Right lobe of liver (tissue), 6 donors: Measurements from ENCODE around the gene CHKA. TPM values are rescaled to one million over a fixed set of nuclear protein-coding genes. Genes with fewer than 3 reads are reported as not detected.

Experiments used
- ATAC-seq, 4 donors: fragments of 200-7000 bp; cut with Tn5 transposase; one replicate each; pipeline ENCODE4 v1.9.1; 2020; ENCODE audit warnings: mild to moderate bottlenecking in 4 of 4, moderate library complexity in 4 of 4
- DNase-seq, 3 donors: peaks; one replicate each; pipeline ENCODE4 v3.0.0-alpha.2; 2020
- H3K27ac ChIP-seq, 3 donors: fragments of 200-600 bp; one replicate each; pipeline ENCODE4 v1.8.0; 2022
- H3K27me3 ChIP-seq, 2 donors: fragments of 200-600 bp; one replicate each; pipeline ENCODE4 v1.8.0; 2022
- H3K36me3 ChIP-seq, 4 donors: fragments of 200-600 bp; sonication (generic) in 1 of 4; one replicate each; pipeline versions ENCODE4 v1.5.1 to v1.8.0; 2017 to 2022; ENCODE audit warnings: control low read depth in 1 of 4
- H3K4me1 ChIP-seq, 4 donors: fragments of 200-600 bp; sonication (generic) in 1 of 4; one replicate each; pipeline versions ENCODE4 v1.5.1 to v1.8.0; 2017 to 2022; ENCODE audit warnings: control low read depth in 1 of 4
- H3K4me3 ChIP-seq, 3 donors: fragments of 200-600 bp; one replicate each; pipeline ENCODE4 v1.8.0; 2022
- H3K9me3 ChIP-seq, 4 donors: fragments of 200-600 bp; sonication (generic) in 1 of 4; one replicate each; pipeline versions ENCODE4 v1.5.1 to v1.8.0; 2017 to 2022; ENCODE audit warnings: control low read depth in 1 of 4
- CTCF ChIP-seq, 4 donors: fragments of 200-600 bp in 3 of 4; fragments of 450-650 bp in 1 of 4; IDR thresholded peaks; one replicate each; pipeline versions ENCODE4 v1.5.1 to v1.8.0; 2016 to 2022; ENCODE audit warnings: antibody characterized with exemption in 4 of 4, mild to moderate bottlenecking in 2 of 4
- POLR2A ChIP-seq: fragments of 450-650 bp; IDR thresholded peaks from one replicate; pipeline ENCODE4 v1.6.1; 2017; ENCODE audit warnings: antibody characterized with exemption, mild to moderate bottlenecking
- WGBS: methylation state at CpG from one replicate; pipeline ENCODE4 v1.1.6; 2018; ENCODE audit warnings: low coverage, low lambda C conversion rate; ENCODE audit not compliant: insufficient coverage; ENCODE audit errors: missing lambda C conversion rate; 5-methylcytosine and 5-hydroxymethylcytosine counted together
- intact Hi-C, 2 donors: fragments of 100-400 bp; cut with DNase I; formaldehyde crosslinking; loops; one replicate each; pipeline versions ENCODE4 v1.11.2 to v1.14.1; 2022
- total RNA-seq, 6 experiments: library from RNA; depleted of rRNA in 2 of 6; stranded (reverse); fragments of >200 nt in 2 of 6; fragmentation: NEBNext Ultra II Directional in 3 of 6; extraction: Animal tissue kit (Norgen Biotek cat#: 25700) in 3 of 6; gene quantifications; one replicate each; pipeline versions ENCODE4 v1.1.0 to v1.2.4, GENCODE V29; 2016 to 2023
- donor health status: DM: no; HTN: yes; CAD: no.
- donor health status: DM: no; HTN: no; CAD: no.
- donor health status: DM: no; HTN: no; CAD: no.
- donor health status: DM: no; HTN: yes; CAD: no.
- donor health status: DM: no; HTN: yes; CAD: no.

CHKA gene
- total RNA-seq, 6 experiments from 2014 or later = 15.1 to 35.8 (median 28.5) TPM

- Histone ChIP-seq H3K27ac (peak overlapping the region; percentile 57 to 79 (median 78)), H3K36me3 (no peaks in the 10 kb centered on the region), H3K4me1 (peaks cover 0 to 35% (median 15%) of the 10 kb centered on the region in 4 donors), H3K27me3 (no peaks in the 10 kb centered on the region), H3K4me3 (peak overlapping the region; percentile 42 to 57 (median 50)), H3K9me3 (no peaks in the 10 kb centered on the region)
- DNase-seq (peak; percentile 69 to 87 (median 83)), ATAC-seq (peak; percentile 75 to 89 (median 82))
- no peak for TF ChIP-seq CTCF (IDR thresholded peaks at IDR 0.05)
- no peak for TF ChIP-seq POLR2A
- 10% methylated on average over 17 of the region's 48 CpGs for WGBS
- intact Hi-C loops = no loop called here
Measured at GRCh38 chr11:68127714-68128681, 6.8 kb upstream of the CHKA start.

GRCh38 chr11:68125164-68125563, 4.0 kb upstream of the CHKA start:
- TF ChIP-seq CTCF (IDR thresholded peaks at IDR 0.05) (no peak), POLR2A (no peak)
- Histone ChIP-seq H3K27me3 (no peaks in the 10 kb centered on the region), H3K36me3 (no peaks in the 10 kb centered on the region), H3K4me1 (peaks cover 0 to 45% (median 24%) of the 10 kb centered on the region in 4 donors), H3K4me3 (no peak overlapping the region), H3K27ac (no peak overlapping the region), H3K9me3 (no peaks in the 10 kb centered on the region)
- WGBS = no CpG with 5 or more reads among the region's 4 CpGs
- DNase-seq (no peak), ATAC-seq (no peak)
- intact Hi-C loops = no loop called here

GRCh38 chr11:68122936-68123539, 1.9 kb upstream of the CHKA start:
- intact Hi-C loops = no loop called here
- H3K36me3 ChIP-seq = no peaks in the 10 kb centered on the region
- no peak for TF ChIP-seq CTCF (IDR thresholded peaks at IDR 0.05)
- TF ChIP-seq POLR2A = peak; percentile 24
- WGBS = 47% methylated on average over 6 of the region's 9 CpGs
- peak overlapping the region in 1 of 3 donors; percentile 10 for H3K4me3 ChIP-seq
- H3K9me3 ChIP-seq = no peaks in the 10 kb centered on the region
- peaks cover 0 to 50% (median 28%) of the 10 kb centered on the region in 4 donors for H3K4me1 ChIP-seq
- H3K27ac ChIP-seq = peak overlapping the region; percentile 44 to 100 (median 98)
- H3K27me3 ChIP-seq = no peaks in the 10 kb centered on the region
- ATAC-seq (peak; percentile 6 to 38 (median 26)), DNase-seq (peak; percentile 51 to 79 (median 76))

GRCh38 chr11:68120273-68121066, 718 bp downstream of the CHKA start:
- 2% methylated on average over 18 of the region's 73 CpGs for WGBS
- Histone ChIP-seq H3K9me3 (no peaks in the 10 kb centered on the region), H3K27ac (peak overlapping the region; percentile 75 to 100 (median 84)), H3K36me3 (no peaks in the 10 kb centered on the region), H3K4me1 (peaks cover 0 to 49% (median 22%) of the 10 kb centered on the region in 4 donors), H3K4me3 (peak overlapping the region; percentile 49 to 85 (median 74)), H3K27me3 (no peaks in the 10 kb centered on the region)
- intact Hi-C loops = no loop called here
- TF ChIP-seq CTCF (IDR thresholded peaks at IDR 0.05) (no peak), POLR2A (no peak)
- peak; percentile 75 to 80 (median 79) for DNase-seq
- peak in 3 of 4 donors; percentile 0 to 5 (median 2) for ATAC-seq
